Neural crest cell (in vitro differentiated cells): ENCODE measurements around the gene SRBD1. TPM values are rescaled to one million over a fixed set of nuclear protein-coding genes. Genes with fewer than 3 reads are reported as not detected.

Experiments used
- DNase-seq: peaks from one replicate; pipeline ENCODE4 v3.0.0; 2021; ENCODE audit warnings: low read depth, mixed read lengths, low spot score
- H3K27ac Mint-ChIP-seq: one replicate; pipeline ENCODE4 v1.8.0; 2021; ENCODE audit warnings: mild to moderate bottlenecking, mixed read lengths; ENCODE audit not compliant: unreplicated experiment
- H3K27me3 Mint-ChIP-seq: 2 replicates; pipeline ENCODE4 v1.8.0; 2021; ENCODE audit warnings: low read depth, mild to moderate bottlenecking, mixed read lengths
- H3K36me3 Mint-ChIP-seq: 2 replicates; pipeline ENCODE4 v1.8.0; 2021; ENCODE audit warnings: low read depth, mild to moderate bottlenecking, mixed read lengths
- H3K4me1 Mint-ChIP-seq: 2 replicates; pipeline ENCODE4 v1.8.0; 2021; ENCODE audit warnings: mixed read lengths
- H3K4me3 Mint-ChIP-seq: one replicate; pipeline ENCODE4 v1.8.0; 2021; ENCODE audit warnings: mild to moderate bottlenecking, mixed read lengths
- H3K9me3 Mint-ChIP-seq: 2 replicates; pipeline ENCODE4 v1.8.0; 2021; ENCODE audit warnings: mixed read lengths
- total RNA-seq: library from RNA; stranded (reverse); gene quantifications from 2 replicates; pipeline ENCODE4 v1.2.1, GENCODE V29; 2021
- TF ChIP-seq, protein P1 (sequence below): fragments of 200-600 bp; sonication (generic); conservative IDR thresholded peaks from 2 replicates; pipeline ENCODE4 v1.5.0; 2021; ENCODE audit warnings: antibody characterized with exemption, mild to moderate bottlenecking

The SRBD1 gene
- total RNA-seq, 1 donor from 2014 or later, result 21.4 TPM

DNA sequence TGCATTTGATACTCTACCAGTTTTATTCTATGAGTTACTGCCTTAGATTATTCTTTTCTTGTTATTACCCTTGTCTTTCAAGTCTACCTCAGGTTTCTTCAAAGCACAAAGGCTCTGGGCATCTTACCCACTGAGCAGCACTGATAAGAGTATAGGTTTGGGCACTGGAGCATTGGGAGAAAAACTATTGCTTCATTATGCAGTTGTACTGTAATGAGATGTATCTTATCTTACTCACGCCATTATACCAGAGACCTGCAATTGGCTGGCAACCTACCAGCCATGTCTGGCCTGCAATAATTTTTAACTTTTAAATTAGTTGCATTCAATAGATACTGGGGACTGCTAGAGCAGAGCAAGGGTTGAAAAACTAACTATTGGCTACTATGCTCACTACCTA lies 18.9 kb upstream of the SRBD1 start:
- Mint-ChIP-seq H3K27me3 (peaks cover 7% of the 10 kb centered on the region), H3K4me3 (no peak overlapping the region), H3K27ac (no peak overlapping the region), H3K36me3 (no peaks in the 10 kb centered on the region), H3K9me3 (no peaks in the 10 kb centered on the region), H3K4me1 (no peaks in the 10 kb centered on the region)
- DNase-seq, result no peak
- TF ChIP-seq, protein P1, sequence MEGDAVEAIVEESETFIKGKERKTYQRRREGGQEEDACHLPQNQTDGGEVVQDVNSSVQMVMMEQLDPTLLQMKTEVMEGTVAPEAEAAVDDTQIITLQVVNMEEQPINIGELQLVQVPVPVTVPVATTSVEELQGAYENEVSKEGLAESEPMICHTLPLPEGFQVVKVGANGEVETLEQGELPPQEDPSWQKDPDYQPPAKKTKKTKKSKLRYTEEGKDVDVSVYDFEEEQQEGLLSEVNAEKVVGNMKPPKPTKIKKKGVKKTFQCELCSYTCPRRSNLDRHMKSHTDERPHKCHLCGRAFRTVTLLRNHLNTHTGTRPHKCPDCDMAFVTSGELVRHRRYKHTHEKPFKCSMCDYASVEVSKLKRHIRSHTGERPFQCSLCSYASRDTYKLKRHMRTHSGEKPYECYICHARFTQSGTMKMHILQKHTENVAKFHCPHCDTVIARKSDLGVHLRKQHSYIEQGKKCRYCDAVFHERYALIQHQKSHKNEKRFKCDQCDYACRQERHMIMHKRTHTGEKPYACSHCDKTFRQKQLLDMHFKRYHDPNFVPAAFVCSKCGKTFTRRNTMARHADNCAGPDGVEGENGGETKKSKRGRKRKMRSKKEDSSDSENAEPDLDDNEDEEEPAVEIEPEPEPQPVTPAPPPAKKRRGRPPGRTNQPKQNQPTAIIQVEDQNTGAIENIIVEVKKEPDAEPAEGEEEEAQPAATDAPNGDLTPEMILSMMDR, result no peak

GRCh38 chr2:45627911-45628310 lies 16.8 kb upstream of the SRBD1 start:
- H3K36me3 Mint-ChIP-seq, result no peaks in the 10 kb centered on the region
- no peaks in the 10 kb centered on the region for H3K27me3 Mint-ChIP-seq
- H3K27ac Mint-ChIP-seq, result no peak overlapping the region

GRCh38 chr2:45626387-45627221 lies 15.5 kb upstream of the SRBD1 start:
- DNase-seq, result no peak
- Mint-ChIP-seq H3K9me3 (no peaks in the 10 kb centered on the region), H3K27ac (no peak overlapping the region), H3K36me3 (no peaks in the 10 kb centered on the region), H3K4me1 (no peaks in the 10 kb centered on the region), H3K4me3 (no peak overlapping the region), H3K27me3 (no peaks in the 10 kb centered on the region)
- TF ChIP-seq, protein P1, result no peak

More at GRCh38 chr2:45627911-45628310, 16.8 kb upstream of the SRBD1 start:
- TF ChIP-seq, protein P1, result no peak
- Mint-ChIP-seq H3K4me1 (no peaks in the 10 kb centered on the region), H3K4me3 (no peak overlapping the region), H3K9me3 (no peaks in the 10 kb centered on the region)
- no peak for DNase-seq

GRCh38 chr2:45625824-45626223 lies 14.8 kb upstream of the SRBD1 start:
- DNase-seq, result no peak
- H3K4me1 Mint-ChIP-seq, result peaks cover 4% of the 10 kb centered on the region
- TF ChIP-seq, protein P1, result no peak
- peaks cover 3% of the 10 kb centered on the region for H3K9me3 Mint-ChIP-seq
- no peaks in the 10 kb centered on the region for H3K27me3 Mint-ChIP-seq
- H3K36me3 Mint-ChIP-seq, result no peaks in the 10 kb centered on the region
- H3K27ac Mint-ChIP-seq, result no peak overlapping the region
- H3K4me3 Mint-ChIP-seq, result no peak overlapping the region

DNA sequence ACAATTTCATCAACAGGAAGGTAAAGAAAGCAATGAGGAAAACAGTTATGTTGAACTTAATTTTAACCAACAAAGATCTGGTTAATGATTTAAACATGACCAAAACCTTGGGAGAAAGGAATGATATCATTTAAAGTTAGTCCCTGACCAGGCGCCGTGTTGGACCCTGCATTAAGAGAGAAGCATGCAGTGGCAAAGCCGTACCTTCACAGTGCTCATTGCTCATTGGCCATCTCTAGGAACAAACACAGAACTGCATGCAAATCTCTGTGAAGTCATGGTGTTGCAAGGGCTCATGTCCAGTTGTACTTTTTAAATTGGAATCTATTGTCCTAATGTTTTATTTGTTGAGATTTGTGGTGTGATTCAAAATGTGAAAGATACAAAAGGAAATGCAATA lies 12.0 kb upstream of the SRBD1 start:
- DNase-seq, result no peak
- TF ChIP-seq, protein P1, result no peak
- H3K36me3 Mint-ChIP-seq, result no peaks in the 10 kb centered on the region

More for the DNA sequence above, 12.0 kb upstream of the SRBD1 start:
- no peak overlapping the region for H3K27ac Mint-ChIP-seq
- no peak overlapping the region for H3K4me3 Mint-ChIP-seq
- H3K27me3 Mint-ChIP-seq, result no peaks in the 10 kb centered on the region
- peaks cover 11% of the 10 kb centered on the region for H3K4me1 Mint-ChIP-seq
- H3K9me3 Mint-ChIP-seq, result peaks cover 3% of the 10 kb centered on the region
